H1 (cell line): ENCODE measurements around the gene ERP29. TPM values are rescaled to one million over a fixed set of nuclear protein-coding genes. Genes with fewer than 3 reads are reported as not detected.
"Not testable (repeated sequence)": the region's sequence is repeated elsewhere in the genome, so short reads cannot be mapped to it uniquely, and the experiment has no call there.

Experiments used
- CTCF ChIA-PET: fragments of 300-600 bp; sonication (Branson Sonifier 250); formaldehyde crosslinking; loops from one replicate; lab custom pipeline; 2021; ENCODE audit not compliant: partially characterized antibody; lab: Charles Lee
- POLR2A ChIA-PET: fragments of 300-600 bp; sonication (Branson Sonifier 250); formaldehyde crosslinking; loops from one replicate; lab custom pipeline; 2021; ENCODE audit warnings: inconsistent platforms; ENCODE audit not compliant: partially characterized antibody; lab: Charles Lee
- DNase-seq, 2 experiments: peaks; one replicate each; pipeline versions ENCODE4 v3.0.0 to v3.0.0-alpha.2; 2010 to 2022; ENCODE audit warnings: low spot score in 2 of 2, low read depth in 1 of 2, mixed read lengths in 1 of 2
- FAIRE-seq: peaks from 2 replicates; lab custom pipeline; 2011; peaks lifted over from hg19 to GRCh38; lab: Jason Lieb, UNC
- H2AFZ ChIP-seq: 2 replicates; pipeline ENCODE4 v1.8.1; 2012; ENCODE audit warnings: low read length, inconsistent platforms
- H2AK5ac ChIP-seq: 2 replicates; pipeline ENCODE4 v1.6.1; 2013; ENCODE audit warnings: low read depth, low read length
- H2BK120ac ChIP-seq: replicated peaks from 2 replicates; pipeline ENCODE3; 2013; ENCODE audit warnings: low read depth, low read length, inconsistent platforms
- H2BK12ac ChIP-seq: 2 replicates; pipeline ENCODE4 v1.6.1; 2013; ENCODE audit warnings: low read depth, low read length
- H2BK15ac ChIP-seq: 2 replicates; pipeline ENCODE4 v1.6.1; 2013; ENCODE audit warnings: low read length
- H2BK20ac ChIP-seq: 2 replicates; pipeline ENCODE4 v1.6.1; 2013; ENCODE audit warnings: low read length
- H2BK5ac ChIP-seq: 2 replicates; pipeline ENCODE4 v1.6.1; 2013; ENCODE audit warnings: low read depth, low read length
- H3K14ac ChIP-seq: 2 replicates; pipeline ENCODE4 v1.6.1; 2013; ENCODE audit warnings: inconsistent platforms; ENCODE audit not compliant: insufficient read length
- H3K18ac ChIP-seq: 2 replicates; pipeline ENCODE4 v1.6.1; 2013; ENCODE audit warnings: low read length; ENCODE audit errors: extremely low read depth
- H3K23ac ChIP-seq: 2 replicates; pipeline ENCODE4 v1.6.1; 2013; ENCODE audit warnings: inconsistent platforms; ENCODE audit not compliant: insufficient read length
- H3K23me2 ChIP-seq: 2 replicates; pipeline ENCODE4 v1.6.1; 2013; ENCODE audit warnings: low read depth, low read length
- H3K27ac ChIP-seq: 2 replicates; pipeline ENCODE4 v1.6.1; 2011; ENCODE audit warnings: low read depth, low read length, inconsistent platforms
- H3K27me3 ChIP-seq, 4 experiments: replicated peaks in 1 of 4; 1 replicate in 1 of 4; 2 replicates in 3 of 4; pipeline versions ENCODE4 v1.6.1 to v1.8.1; 2011 to 2013; ENCODE audit warnings: low read length in 3 of 4, mild to moderate bottlenecking in 3 of 4, inconsistent platforms in 2 of 4, mixed read lengths in 2 of 4, moderate library complexity in 1 of 4; ENCODE audit not compliant: control insufficient read depth in 3 of 4, insufficient read depth in 3 of 4; ENCODE audit errors: extremely low read depth in 1 of 4
- H3K36me3 ChIP-seq, 4 experiments: 2 replicates each; pipeline versions ENCODE4 v1.6.1 to v1.8.1; 2011 to 2013; ENCODE audit warnings: mild to moderate bottlenecking in 4 of 4, low read length in 3 of 4, moderate library complexity in 2 of 4, control low read depth in 1 of 4, inconsistent platforms in 1 of 4; ENCODE audit not compliant: insufficient read depth in 4 of 4, control insufficient read depth in 2 of 4
- H3K4ac ChIP-seq: replicated peaks from 2 replicates; pipeline ENCODE3; 2013; ENCODE audit warnings: low read length, low read depth, mixed read lengths, inconsistent platforms; ENCODE audit not compliant: insufficient read length
- H3K4me1 ChIP-seq, 4 experiments: replicated peaks in 1 of 4; 1 replicate in 1 of 4; 2 replicates in 3 of 4; pipeline versions ENCODE4 v1.6.1 to v1.8.1; 2011 to 2013; ENCODE audit warnings: low read length in 3 of 4, inconsistent platforms in 2 of 4, mixed read lengths in 1 of 4; ENCODE audit not compliant: insufficient read depth in 4 of 4, control insufficient read depth in 3 of 4
- H3K4me2 ChIP-seq, 2 experiments: 2 replicates each; pipeline versions ENCODE4 v1.6.1 to v1.8.1; 2011 to 2013; ENCODE audit warnings: low read depth in 2 of 2, low read length in 2 of 2, control low read depth in 1 of 2, inconsistent platforms in 1 of 2, mild to moderate bottlenecking in 1 of 2; ENCODE audit not compliant: insufficient read depth in 1 of 2
- H3K4me3 ChIP-seq, 4 experiments: fragments of 200-600, 300-600 bp in 1 of 4; sonication (generic), shearing (Covaris generic), sonication (Bioruptor Twin) in 1 of 4; 2 replicates each; pipeline versions ENCODE4 v1.5.1 to v1.8.1; 2011 to 2016; ENCODE audit warnings: low read length in 4 of 4, low read depth in 3 of 4, control low read depth in 2 of 4, inconsistent platforms in 2 of 4, mild to moderate bottlenecking in 2 of 4, mixed read lengths in 1 of 4, moderate library complexity in 1 of 4; ENCODE audit not compliant: insufficient read depth in 2 of 4; ENCODE audit errors: extremely low read depth in 1 of 4
- H3K56ac ChIP-seq: replicated peaks from 2 replicates; pipeline ENCODE3; 2013; ENCODE audit warnings: low read depth, mild to moderate bottlenecking, mixed read lengths, low read length, inconsistent platforms; ENCODE audit not compliant: insufficient read length
- H3K79me1 ChIP-seq: 2 replicates; pipeline ENCODE4 v1.6.1; 2013; ENCODE audit warnings: low read depth, low read length, control low read depth
- H3K79me2 ChIP-seq, 2 experiments: 2 replicates each; pipeline versions ENCODE4 v1.6.1 to v1.8.1; 2012 to 2013; ENCODE audit warnings: low read length in 2 of 2, mild to moderate bottlenecking in 2 of 2, inconsistent platforms in 1 of 2; ENCODE audit not compliant: insufficient read depth in 2 of 2, control insufficient read depth in 1 of 2
- H3K9ac ChIP-seq, 4 experiments: replicated peaks in 1 of 4; 1 replicate in 1 of 4; 2 replicates in 3 of 4; pipeline versions ENCODE4 v1.6.1 to v1.8.1; 2011 to 2013; ENCODE audit warnings: low read depth in 3 of 4, low read length in 3 of 4, control low read depth in 2 of 4, mild to moderate bottlenecking in 2 of 4, moderate library complexity in 2 of 4, inconsistent platforms in 1 of 4; ENCODE audit errors: extremely low read depth in 1 of 4
- H3K9me3 ChIP-seq, 2 experiments: 2 replicates each; pipeline versions ENCODE4 v1.6.1 to v1.8.1; 2012 to 2013; ENCODE audit warnings: mild to moderate bottlenecking in 2 of 2, moderate library complexity in 2 of 2, control low read depth in 1 of 2, inconsistent platforms in 1 of 2, low read depth in 1 of 2, low read length in 1 of 2, mixed read lengths in 1 of 2; ENCODE audit not compliant: insufficient read depth in 2 of 2
- H4K20me1 ChIP-seq, 2 experiments: replicated peaks in 1 of 2; 2 replicates each; pipeline versions ENCODE3 to v1.8.1; 2011 to 2013; ENCODE audit warnings: inconsistent platforms in 2 of 2, low read length in 2 of 2, mild to moderate bottlenecking in 1 of 2; ENCODE audit not compliant: insufficient read depth in 2 of 2, control insufficient read depth in 1 of 2
- H4K5ac ChIP-seq: 2 replicates; pipeline ENCODE4 v1.6.1; 2013; ENCODE audit warnings: low read length, low read depth, mixed read lengths, inconsistent platforms; ENCODE audit not compliant: insufficient read length
- H4K8ac ChIP-seq: 2 replicates; pipeline ENCODE4 v1.8.0; 2013; ENCODE audit warnings: mild to moderate bottlenecking, moderate library complexity, low read length, inconsistent platforms; ENCODE audit not compliant: insufficient read depth; ENCODE audit errors: extremely low read depth
- H4K91ac ChIP-seq: replicated peaks from 2 replicates; pipeline ENCODE3; 2013; ENCODE audit warnings: low read length, mixed read lengths, inconsistent platforms; ENCODE audit not compliant: insufficient read length
- ATF3 ChIP-seq: IDR thresholded peaks from 2 replicates; pipeline ENCODE4 v1.6.1; 2011; ENCODE audit warnings: low read depth, mild to moderate bottlenecking, low read length; ENCODE audit not compliant: insufficient read depth
- SIX5 ChIP-seq: IDR thresholded peaks from 2 replicates; pipeline ENCODE4 v1.6.1; 2011; ENCODE audit warnings: mild to moderate bottlenecking, low read depth, low read length
- SP1 ChIP-seq: IDR thresholded peaks from 2 replicates; pipeline ENCODE4 v1.6.1; 2011; ENCODE audit warnings: low read depth, low read length
- USF2 ChIP-seq: IDR thresholded peaks from 2 replicates; pipeline ENCODE4 v1.6.1; 2011; ENCODE audit warnings: low read length, improper control_type of control experiment
- whole genome bisulfite sequencing, 2 experiments: shearing (Covaris generic) in 1 of 2; methylation state at CpG; one replicate each; pipeline versions ENCODE4 v1.1.6 to v1.1.7; 2013 to 2015; ENCODE audit warnings: low lambda C conversion rate in 2 of 2, mixed read lengths in 2 of 2, inconsistent platforms in 1 of 2, low coverage in 1 of 2, missing lambda C conversion rate in 1 of 2; ENCODE audit not compliant: insufficient replicate concordance in 2 of 2, insufficient coverage in 1 of 2, insufficient read length in 1 of 2; ENCODE audit errors: extremely low coverage in 1 of 2, missing lambda C conversion rate in 1 of 2; 5-methylcytosine and 5-hydroxymethylcytosine counted together
- polyA plus RNA-seq, 7 experiments: library from polyadenylated mRNA; depleted of rRNA in 3 of 7; stranded (reverse) in 5 of 7; unstranded in 2 of 7; fragments of >200 nt in 5 of 7; fragments of 200-250 nt in 2 of 7; gene quantifications; 1 replicate in 5 of 7; 2 replicates in 1 of 7; 4 replicates in 1 of 7; pipeline versions ENCODE4 v1.2.1 to v1.2.3, GENCODE V29; 2011 to 2013; ENCODE audit warnings: missing spikeins in 2 of 7, mixed read lengths in 2 of 7
- total RNA-seq: library from RNA; stranded (reverse); fragmentation: NEBNext Ultra II Directional; extraction: Animal tissue kit (Norgen Biotek cat#: 25700); gene quantifications from 2 replicates; pipeline ENCODE4 v1.2.1, GENCODE V29; 2021

The ERP29 gene
- total and polyA plus RNA-seq, 2 of the 8 experiments (the other 6 are each of a cell fraction or from before 2014, with no cell fraction given), result 88.7 to 171 TPM

GRCh38 chr12:111998015-111998414, 15.2 kb upstream of the ERP29 start (continued):
- TF ChIP-seq ATF3, result no peak
- TF ChIP-seq USF2, result no peak
- no peak for TF ChIP-seq SIX5
- no peak for TF ChIP-seq SP1

GRCh38 chr12:111999129-111999528, 14.1 kb upstream of the ERP29 start:
- WGBS, 2 experiments, result 96% methylated on average over 9 of the region's 9 CpGs; no CpG with 5 or more reads in 1 of the 2 experiments
- H2AFZ ChIP-seq, H3K79me1 ChIP-seq, H3K18ac ChIP-seq, H3K4me2 ChIP-seq, H3K27ac ChIP-seq, DNase-seq, FAIRE-seq, H4K5ac ChIP-seq, H3K4me1 ChIP-seq, H3K36me3 ChIP-seq, H3K9me3 ChIP-seq, H3K14ac ChIP-seq, H4K91ac ChIP-seq, H2BK15ac ChIP-seq, H4K8ac ChIP-seq, H3K56ac ChIP-seq, H3K23ac ChIP-seq, H4K20me1 ChIP-seq, H3K27me3 ChIP-seq, H3K4me3 ChIP-seq, H3K4ac ChIP-seq, H2BK20ac ChIP-seq, H2AK5ac ChIP-seq, H3K23me2 ChIP-seq, H3K79me2 ChIP-seq, CTCF ChIA-PET, H2BK12ac ChIP-seq, H2BK120ac ChIP-seq, H2BK5ac ChIP-seq, H3K9ac ChIP-seq: not testable (repeated sequence)
- POLR2A ChIA-PET, result interaction anchor here (1.2 to 4.7 kb wide), 3 partner anchors 14 to 148 kb away, joined by 3 to 32 read pairs (median 3); partner anchors contain the start of genes ERP29 and TMEM116
